Right lobe of liver (tissue), 6 donors: ENCODE results near the gene RABGAP1. TPM values are rescaled to one million over a fixed set of nuclear protein-coding genes. Genes with fewer than 3 reads are reported as not detected.

Experiments
- ATAC-seq, 4 donors: fragments of 200-7000 bp; cut with Tn5 transposase; one replicate each; pipeline ENCODE4 v1.9.1; 2020; ENCODE audit warnings: mild to moderate bottlenecking in 4 of 4, moderate library complexity in 4 of 4
- DNase-seq, 3 donors: peaks; one replicate each; pipeline ENCODE4 v3.0.0-alpha.2; 2020
- H3K27ac ChIP-seq, 3 donors: fragments of 200-600 bp; one replicate each; pipeline ENCODE4 v1.8.0; 2022
- H3K27me3 ChIP-seq, 2 donors: fragments of 200-600 bp; one replicate each; pipeline ENCODE4 v1.8.0; 2022
- H3K36me3 ChIP-seq, 4 donors: fragments of 200-600 bp; sonication (generic) in 1 of 4; one replicate each; pipeline versions ENCODE4 v1.5.1 to v1.8.0; 2017 to 2022; ENCODE audit warnings: control low read depth in 1 of 4
- H3K4me1 ChIP-seq, 4 donors: fragments of 200-600 bp; sonication (generic) in 1 of 4; one replicate each; pipeline versions ENCODE4 v1.5.1 to v1.8.0; 2017 to 2022; ENCODE audit warnings: control low read depth in 1 of 4
- H3K4me3 ChIP-seq, 3 donors: fragments of 200-600 bp; one replicate each; pipeline ENCODE4 v1.8.0; 2022
- H3K9me3 ChIP-seq, 4 donors: fragments of 200-600 bp; sonication (generic) in 1 of 4; one replicate each; pipeline versions ENCODE4 v1.5.1 to v1.8.0; 2017 to 2022; ENCODE audit warnings: control low read depth in 1 of 4
- CTCF ChIP-seq, 4 donors: fragments of 200-600 bp in 3 of 4; fragments of 450-650 bp in 1 of 4; IDR thresholded peaks; one replicate each; pipeline versions ENCODE4 v1.5.1 to v1.8.0; 2016 to 2022; ENCODE audit warnings: antibody characterized with exemption in 4 of 4, mild to moderate bottlenecking in 2 of 4
- POLR2A ChIP-seq: fragments of 450-650 bp; IDR thresholded peaks from one replicate; pipeline ENCODE4 v1.6.1; 2017; ENCODE audit warnings: antibody characterized with exemption, mild to moderate bottlenecking
- WGBS: methylation state at CpG from one replicate; pipeline ENCODE4 v1.1.6; 2018; ENCODE audit warnings: low coverage, low lambda C conversion rate; ENCODE audit not compliant: insufficient coverage; ENCODE audit errors: missing lambda C conversion rate; 5-methylcytosine and 5-hydroxymethylcytosine counted together
- intact Hi-C, 2 donors: fragments of 100-400 bp; cut with DNase I; formaldehyde crosslinking; loops; one replicate each; pipeline versions ENCODE4 v1.11.2 to v1.14.1; 2022
- total RNA-seq, 6 experiments: library from RNA; depleted of rRNA in 2 of 6; stranded (reverse); fragments of >200 nt in 2 of 6; fragmentation: NEBNext Ultra II Directional in 3 of 6; extraction: Animal tissue kit (Norgen Biotek cat#: 25700) in 3 of 6; gene quantifications; one replicate each; pipeline versions ENCODE4 v1.1.0 to v1.2.4, GENCODE V29; 2016 to 2023
- donor health status: DM: no; HTN: yes; CAD: no.
- donor health status: DM: no; HTN: no; CAD: no.
- donor health status: DM: no; HTN: no; CAD: no.
- donor health status: DM: no; HTN: yes; CAD: no.
- donor health status: DM: no; HTN: yes; CAD: no.

RABGAP1 gene
- total RNA-seq, 6 experiments from 2014 or later = 11.4 to 15.4 (median 13.5) TPM

GRCh38 chr9:122951056-122951455 is 10.2 kb downstream of the RABGAP1 start:
- TF ChIP-seq POLR2A (no peak), CTCF (IDR thresholded peaks at IDR 0.05) (no peak)
- no peaks in the 10 kb centered on the region for H3K27me3 ChIP-seq
- H3K4me3 ChIP-seq = no peak overlapping the region
- intact Hi-C loops = no loop called here
- H3K9me3 ChIP-seq = no peaks in the 10 kb centered on the region
- H3K27ac ChIP-seq = no peak overlapping the region
- 100% methylated on average over 1 of the region's 1 CpG for WGBS
- peaks cover 0 to 7% (median 2%) of the 10 kb centered on the region in 4 donors for H3K4me1 ChIP-seq
- H3K36me3 ChIP-seq = no peaks in the 10 kb centered on the region
- DNase-seq (no peak), ATAC-seq (no peak)

- Histone ChIP-seq H3K4me1 (peaks cover 0 to 7% (median 2%) of the 10 kb centered on the region in 4 donors), H3K27me3 (no peaks in the 10 kb centered on the region), H3K36me3 (no peaks in the 10 kb centered on the region), H3K4me3 (no peak overlapping the region), H3K27ac (no peak overlapping the region), H3K9me3 (no peaks in the 10 kb centered on the region)
- no peak for TF ChIP-seq CTCF (IDR thresholded peaks at IDR 0.05)
- TF ChIP-seq POLR2A = no peak
- no peak for DNase-seq
- no peak for ATAC-seq
- intact Hi-C loops = no loop called here
These were observed 13.5 kb downstream of the RABGAP1 start for GRCh38 chr9:122954253-122954691.

GRCh38 chr9:122955961-122956360 is 15.1 kb downstream of the RABGAP1 start:
- Histone ChIP-seq H3K27me3 (no peaks in the 10 kb centered on the region), H3K36me3 (no peaks in the 10 kb centered on the region), H3K27ac (no peak overlapping the region), H3K9me3 (no peaks in the 10 kb centered on the region), H3K4me1 (peaks cover 0 to 7% (median 2%) of the 10 kb centered on the region in 4 donors), H3K4me3 (no peak overlapping the region)
- DNase-seq = no peak
- no peak for ATAC-seq
- TF ChIP-seq CTCF (IDR thresholded peaks at IDR 0.05) (no peak), POLR2A (no peak)
- intact Hi-C loops = no loop called here

GRCh38 chr9:122961139-122961538 is 20.3 kb downstream of the RABGAP1 start:
- no peak overlapping the region for H3K4me3 ChIP-seq
- ATAC-seq = no peak
- 86% methylated on average over 1 of the region's 1 CpG for WGBS
- H3K27me3 ChIP-seq = no peaks in the 10 kb centered on the region
- no peak for TF ChIP-seq POLR2A
- TF ChIP-seq CTCF (IDR thresholded peaks at IDR 0.05) = no peak
- H3K27ac ChIP-seq = no peak overlapping the region
- no peaks in the 10 kb centered on the region for H3K4me1 ChIP-seq
- intact Hi-C loops = no loop called here
- no peaks in the 10 kb centered on the region for H3K9me3 ChIP-seq
- no peak for DNase-seq
- H3K36me3 ChIP-seq = no peaks in the 10 kb centered on the region

GRCh38 chr9:122975196-122975595 is 34.4 kb downstream of the RABGAP1 start:
- 73% methylated on average over 2 of the region's 2 CpGs for WGBS
- no peak for TF ChIP-seq POLR2A
- Histone ChIP-seq H3K27me3 (no peaks in the 10 kb centered on the region), H3K4me3 (no peak overlapping the region), H3K4me1 (no peaks in the 10 kb centered on the region), H3K9me3 (no peaks in the 10 kb centered on the region), H3K27ac (no peak overlapping the region), H3K36me3 (peaks cover 0 to 4% (median 0%) of the 10 kb centered on the region in 4 donors)
- peak in 1 of 4 donors; percentile 38 for ATAC-seq
- intact Hi-C loops = no loop called here
- DNase-seq = no peak
